Suppressor macrophage treated with lipopolysaccharide for 1 hour (primary cell): ENCODE data around the gene NKG7.

Source experiments
- DNase-seq, 3 donors: peaks; one replicate each; pipeline ENCODE4 v3.0.0-alpha.2; 2020 to 2022

NKG7 gene

GRCh38 chr19:51357952-51358351 lies 14.5 kb downstream of the NKG7 start:
- DNase-seq = no peak

- DNase-seq = no peak
Measured at GRCh38 chr19:51356159-51356801, 16.2 kb downstream of the NKG7 start.

- DNase-seq = no peak
Measured at GRCh38 chr19:51354742-51355148, 17.7 kb downstream of the NKG7 start.

GRCh38 chr19:51354103-51354741 lies 18.2 kb downstream of the NKG7 start:
- DNase-seq = no peak

GRCh38 chr19:51352783-51353360 lies 19.6 kb downstream of the NKG7 start:
- no peak for DNase-seq

- DNase-seq = no peak
Measured at GRCh38 chr19:51351266-51351990, 21.0 kb downstream of the NKG7 start.

- DNase-seq = no peak
Measured at GRCh38 chr19:51347209-51347928, 25.1 kb downstream of the NKG7 start.

- no peak for DNase-seq
Measured at GRCh38 chr19:51346742-51347141, 25.7 kb downstream of the NKG7 start.

GRCh38 chr19:51345076-51345620 lies 27.3 kb downstream of the NKG7 start:
- DNase-seq = no peak

GRCh38 chr19:51342631-51343569 lies 29.6 kb downstream of the NKG7 start:
- no peak for DNase-seq

GRCh38 chr19:51341976-51342580 lies 30.4 kb downstream of the NKG7 start, which contains the start of gene VSIG10L:
Gene VSIG10L, minus strand, starts transcription at chr19:51342139. Its CDS starts 15 bp downstream, at chr19:51342124.
- DNase-seq = peak in 2 of 3 donors; percentile 19 to 36

- DNase-seq = no peak
Measured at GRCh38 chr19:51341066-51341465, 31.4 kb downstream of the NKG7 start.

- peak; percentile 98 to 99 (median 99) for DNase-seq
Measured at GRCh38 chr19:51339687-51340656, 32.5 kb downstream of the NKG7 start.

- peak in 1 of 3 donors; percentile 18 for DNase-seq
Measured at GRCh38 chr19:51339313-51339686, 33.2 kb downstream of the NKG7 start.

GRCh38 chr19:51338563-51339312 lies 33.7 kb downstream of the NKG7 start:
- DNase-seq = peak; percentile 76 to 93 (median 81)

GRCh38 chr19:51337861-51338562 lies 34.4 kb downstream of the NKG7 start:
- no peak for DNase-seq

GRCh38 chr19:51337141-51337860 lies 35.2 kb downstream of the NKG7 start:
- DNase-seq = no peak
